H9 (cell line): ENCODE data around the gene AMER3. TPM values are rescaled to one million over a fixed set of nuclear protein-coding genes. Genes with fewer than 3 reads are reported as not detected.

Source experiments
- DNase-seq: peaks from one replicate; pipeline ENCODE4 v3.0.0-alpha.2; 2017
- H2AFZ ChIP-seq: one replicate; pipeline ENCODE4 v1.6.1; 2013; ENCODE audit warnings: mild to moderate bottlenecking, low read length, control low read depth, moderate library complexity
- H2AK5ac ChIP-seq: 2 replicates; pipeline ENCODE4 v1.6.1; 2013; ENCODE audit warnings: low read length, control low read depth, mixed read lengths; ENCODE audit not compliant: insufficient read length
- H2BK120ac ChIP-seq: one replicate; pipeline ENCODE4 v1.6.1; 2013; ENCODE audit warnings: low read depth, mild to moderate bottlenecking, low read length, control low read depth, inconsistent platforms; ENCODE audit not compliant: poor library complexity, severe bottlenecking
- H2BK12ac ChIP-seq: 2 replicates; pipeline ENCODE4 v1.6.1; 2013; ENCODE audit warnings: low read length, control low read depth, mixed read lengths, low read depth; ENCODE audit not compliant: insufficient read length
- H2BK15ac ChIP-seq: 2 replicates; pipeline ENCODE4 v1.6.1; 2013; ENCODE audit warnings: low read depth, low read length, control low read depth
- H2BK20ac ChIP-seq: one replicate; pipeline ENCODE4 v1.6.1; 2013; ENCODE audit warnings: low read depth, mild to moderate bottlenecking, low read length, control low read depth, inconsistent platforms; ENCODE audit not compliant: poor library complexity, severe bottlenecking
- H2BK5ac ChIP-seq: 2 replicates; pipeline ENCODE4 v1.6.1; 2013; ENCODE audit warnings: low read length, control low read depth, mixed read lengths; ENCODE audit not compliant: insufficient read length
- H3K14ac ChIP-seq: 2 replicates; pipeline ENCODE4 v1.6.1; 2013; ENCODE audit warnings: low read length, control low read depth; ENCODE audit not compliant: insufficient read depth
- H3K18ac ChIP-seq: 2 replicates; pipeline ENCODE4 v1.6.1; 2013; ENCODE audit warnings: low read depth, mild to moderate bottlenecking, mixed read lengths, low read length, control low read depth; ENCODE audit not compliant: insufficient read length
- H3K23ac ChIP-seq: 2 replicates; pipeline ENCODE4 v1.6.1; 2013; ENCODE audit warnings: low read length, control low read depth, mixed read lengths, low read depth; ENCODE audit not compliant: insufficient read length
- H3K23me2 ChIP-seq: 2 replicates; pipeline ENCODE4 v1.6.1; 2013; ENCODE audit warnings: low read depth, mild to moderate bottlenecking, mixed read lengths, low read length, control low read depth; ENCODE audit not compliant: insufficient read length, poor library complexity, severe bottlenecking
- H3K27ac ChIP-seq: 2 replicates; pipeline ENCODE4 v1.5.1; 2013; ENCODE audit warnings: low read length, control low read depth, mixed read lengths, low read depth; ENCODE audit not compliant: insufficient read length
- H3K27me3 ChIP-seq: 2 replicates; pipeline ENCODE4 v1.6.1; 2013; ENCODE audit warnings: low read length, control low read depth, inconsistent platforms; ENCODE audit not compliant: insufficient read depth
- H3K4ac ChIP-seq: 2 replicates; pipeline ENCODE4 v1.6.1; 2013; ENCODE audit warnings: low read depth, mild to moderate bottlenecking, control low read depth, inconsistent platforms, low read length, moderate library complexity
- H3K4me1 ChIP-seq: 2 replicates; pipeline ENCODE4 v1.6.1; 2013; ENCODE audit warnings: low read length, control low read depth, inconsistent platforms; ENCODE audit not compliant: insufficient read depth
- H3K4me2 ChIP-seq: 2 replicates; pipeline ENCODE4 v1.6.1; 2013; ENCODE audit warnings: low read length, control low read depth, mixed read lengths; ENCODE audit not compliant: insufficient read length, insufficient read depth
- H3K56ac ChIP-seq: 2 replicates; pipeline ENCODE4 v1.6.1; 2013; ENCODE audit warnings: low read depth, mild to moderate bottlenecking, mixed read lengths, low read length, control low read depth; ENCODE audit not compliant: insufficient read length
- H3K79me1 ChIP-seq: 2 replicates; pipeline ENCODE4 v1.6.1; 2013; ENCODE audit warnings: low read depth, mild to moderate bottlenecking, moderate library complexity, low read length, control low read depth, inconsistent platforms; ENCODE audit not compliant: insufficient read depth, poor library complexity, severe bottlenecking
- H3K79me2 ChIP-seq: 2 replicates; pipeline ENCODE4 v1.6.1; 2013; ENCODE audit warnings: low read length, control low read depth, inconsistent platforms; ENCODE audit not compliant: insufficient read depth
- H3K9ac ChIP-seq: 2 replicates; pipeline ENCODE4 v1.6.1; 2013; ENCODE audit warnings: low read length, control low read depth, mixed read lengths; ENCODE audit not compliant: insufficient read length; ENCODE audit errors: extremely low read depth
- H3K9me3 ChIP-seq: one replicate; pipeline ENCODE4 v1.6.1; 2013; ENCODE audit warnings: low read depth, low read length, inconsistent platforms; ENCODE audit not compliant: control insufficient read depth
- H3T11ph ChIP-seq: one replicate; pipeline ENCODE4 v1.6.1; 2013; ENCODE audit warnings: mild to moderate bottlenecking, low read length, control low read depth, inconsistent platforms
- H4K20me1 ChIP-seq: one replicate; pipeline ENCODE4 v1.6.1; 2013; ENCODE audit not compliant: control insufficient read depth, insufficient read length, insufficient read depth
- H4K5ac ChIP-seq: 2 replicates; pipeline ENCODE4 v1.6.1; 2013; ENCODE audit warnings: low read depth, mild to moderate bottlenecking, mixed read lengths, low read length, control low read depth; ENCODE audit not compliant: insufficient read length
- H4K8ac ChIP-seq: replicated peaks from 2 replicates; pipeline ENCODE4 v1.6.1; 2013; ENCODE audit warnings: low read length, control low read depth, mixed read lengths, low read depth; ENCODE audit not compliant: insufficient read length
- H4K91ac ChIP-seq: 2 replicates; pipeline ENCODE4 v1.6.1; 2013; ENCODE audit warnings: low read depth, mild to moderate bottlenecking, moderate library complexity, mixed read lengths, low read length, control low read depth; ENCODE audit not compliant: insufficient read length
- H3K27ac Mint-ChIP-seq, 3 experiments: 2 replicates in 2 of 3; 3 replicates in 1 of 3; pipeline ENCODE4 v1.8.0; 2020 to 2021; ENCODE audit warnings: mixed read lengths in 3 of 3, mild to moderate bottlenecking in 1 of 3, moderate library complexity in 1 of 3
- H3K27me3 Mint-ChIP-seq: 2 replicates; pipeline ENCODE4 v1.8.0; 2021; ENCODE audit warnings: low read depth, mild to moderate bottlenecking, moderate library complexity, mixed read lengths
- H3K36me3 Mint-ChIP-seq, 3 experiments: 2 replicates in 2 of 3; 3 replicates in 1 of 3; pipeline ENCODE4 v1.8.0; 2020 to 2021; ENCODE audit warnings: low read depth in 3 of 3, mixed read lengths in 3 of 3; ENCODE audit not compliant: insufficient read depth in 1 of 3
- H3K4me1 Mint-ChIP-seq, 2 experiments: 2 replicates each; pipeline ENCODE4 v1.8.0; 2020; ENCODE audit warnings: mixed read lengths in 2 of 2
- H3K4me3 Mint-ChIP-seq, 2 experiments: 2 replicates in 1 of 2; 3 replicates in 1 of 2; pipeline ENCODE4 v1.8.0; 2020 to 2021; ENCODE audit warnings: mild to moderate bottlenecking in 2 of 2, mixed read lengths in 2 of 2, moderate library complexity in 1 of 2
- H3K9me3 Mint-ChIP-seq, 2 experiments: 2 replicates in 1 of 2; 3 replicates in 1 of 2; pipeline ENCODE4 v1.8.0; 2020; ENCODE audit warnings: mild to moderate bottlenecking in 2 of 2, mixed read lengths in 2 of 2, moderate library complexity in 1 of 2
- WGBS: extraction: QIAGEN DNeasy Blood & Tissue Kit; methylation state at CpG from one replicate; pipeline ENCODE4 v1.1.7; 2013; ENCODE audit warnings: missing lambda C conversion rate, low lambda C conversion rate, mixed read lengths; ENCODE audit not compliant: insufficient read length; ENCODE audit errors: extremely low coverage; 5-methylcytosine and 5-hydroxymethylcytosine counted together
- total RNA-seq: library from RNA; stranded (reverse); gene quantifications from 2 replicates; pipeline ENCODE4 v1.2.1, GENCODE V29; 2021
- TF ChIP-seq, protein P1 (sequence below): fragments of 200-600 bp; sonication (generic); conservative IDR thresholded peaks from 3 replicates; pipeline ENCODE4 v1.8.0; 2021; ENCODE audit warnings: antibody characterized with exemption, mild to moderate bottlenecking

AMER3 gene
- total RNA-seq, 1 experiment from 2014 or later, result 0.59 TPM

DNA sequence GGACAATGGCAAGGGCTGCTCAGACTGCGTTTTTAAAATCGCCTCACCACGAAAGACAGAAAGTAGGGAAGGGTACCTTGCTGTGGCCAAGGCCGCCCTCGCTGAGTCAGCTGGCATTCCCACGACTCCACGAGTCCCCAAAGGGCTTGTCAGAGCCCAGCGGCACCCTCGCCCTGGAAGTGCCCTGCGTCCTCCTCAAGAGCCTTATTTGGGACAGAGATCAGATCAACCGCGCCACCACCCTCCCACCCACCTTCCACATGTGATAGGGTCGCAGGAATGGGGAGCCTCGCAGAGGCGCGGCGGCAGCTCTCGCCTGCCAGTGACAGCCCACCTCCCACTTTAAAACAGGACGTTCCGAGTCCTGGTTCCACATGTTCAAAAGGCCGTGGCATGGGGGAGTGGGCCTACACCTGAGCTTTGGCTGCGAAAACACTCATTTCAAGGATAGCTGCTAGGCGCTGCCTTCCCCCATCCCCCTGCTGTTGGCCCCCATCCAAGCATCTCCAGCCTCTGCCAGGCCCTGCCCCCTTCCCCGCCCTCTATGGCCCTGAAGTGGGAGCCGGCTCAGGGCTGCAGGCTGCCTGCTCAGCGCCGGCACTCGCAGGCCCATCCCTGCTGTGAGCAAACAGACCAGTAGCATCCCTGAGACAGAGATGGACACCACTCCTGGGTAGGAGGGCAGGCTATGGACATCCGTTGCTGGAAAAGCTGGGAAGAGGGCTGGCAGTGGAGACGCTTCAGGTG is 43.3 kb downstream of the AMER3 start:
- H3K4me3 Mint-ChIP-seq, result peak overlapping the region; percentile 58 to 79
- Histone ChIP-seq H3K27me3 (no peaks in the 10 kb centered on the region; the same call in 1 of the 2 replicates), H3K23ac (no peak overlapping the region), H3K14ac (no peak overlapping the region), H4K5ac (no peak overlapping the region), H3T11ph (no peak overlapping the region), H2AK5ac (no peak overlapping the region), H3K9me3 (no peaks in the 10 kb centered on the region), H2BK120ac (no peak overlapping the region), H3K4me1 (no peaks in the 10 kb centered on the region), H3K23me2 (peaks cover 12% of the 10 kb centered on the region), H3K4me2 (peak overlapping the region; percentile 89), H3K18ac (no peak overlapping the region), H2BK12ac (no peak overlapping the region), H4K91ac (no peak overlapping the region), H3K56ac (no peak overlapping the region), H4K8ac (no peak overlapping the region), H3K27ac (no peak overlapping the region), H3K79me1 (no peaks in the 10 kb centered on the region), H3K4ac (no peak overlapping the region), H3K79me2 (no peaks in the 10 kb centered on the region), H2AFZ (no peak overlapping the region), H2BK20ac (no peak overlapping the region), H2BK5ac (no peak overlapping the region), H2BK15ac (no peak overlapping the region), H4K20me1 (no peaks in the 10 kb centered on the region), H3K9ac (no peak overlapping the region)
- no CpG with 5 or more reads among the region's 30 CpGs for WGBS
- peaks cover 18% of the 10 kb centered on the region for H3K27me3 Mint-ChIP-seq
- DNase-seq, result peak; percentile 74
- peaks cover 24 to 29% of the 10 kb centered on the region in 2 experiments for H3K4me1 Mint-ChIP-seq
- H3K36me3 Mint-ChIP-seq, result no peaks in the 10 kb centered on the region
- TF ChIP-seq, protein P1, sequence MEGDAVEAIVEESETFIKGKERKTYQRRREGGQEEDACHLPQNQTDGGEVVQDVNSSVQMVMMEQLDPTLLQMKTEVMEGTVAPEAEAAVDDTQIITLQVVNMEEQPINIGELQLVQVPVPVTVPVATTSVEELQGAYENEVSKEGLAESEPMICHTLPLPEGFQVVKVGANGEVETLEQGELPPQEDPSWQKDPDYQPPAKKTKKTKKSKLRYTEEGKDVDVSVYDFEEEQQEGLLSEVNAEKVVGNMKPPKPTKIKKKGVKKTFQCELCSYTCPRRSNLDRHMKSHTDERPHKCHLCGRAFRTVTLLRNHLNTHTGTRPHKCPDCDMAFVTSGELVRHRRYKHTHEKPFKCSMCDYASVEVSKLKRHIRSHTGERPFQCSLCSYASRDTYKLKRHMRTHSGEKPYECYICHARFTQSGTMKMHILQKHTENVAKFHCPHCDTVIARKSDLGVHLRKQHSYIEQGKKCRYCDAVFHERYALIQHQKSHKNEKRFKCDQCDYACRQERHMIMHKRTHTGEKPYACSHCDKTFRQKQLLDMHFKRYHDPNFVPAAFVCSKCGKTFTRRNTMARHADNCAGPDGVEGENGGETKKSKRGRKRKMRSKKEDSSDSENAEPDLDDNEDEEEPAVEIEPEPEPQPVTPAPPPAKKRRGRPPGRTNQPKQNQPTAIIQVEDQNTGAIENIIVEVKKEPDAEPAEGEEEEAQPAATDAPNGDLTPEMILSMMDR, result no peak
- peak overlapping the region in 1 of 3 experiments; percentile 22; a peak in 1 of 7 replicates for H3K27ac Mint-ChIP-seq
- no peaks in the 10 kb centered on the region for H3K9me3 Mint-ChIP-seq
